ENCODE results near the gene ERGIC1.
"Not testable (repeated sequence)": the region's sequence is repeated elsewhere in the genome, so short reads cannot be mapped to it uniquely, and the experiment has no call there.

Gene ERGIC1

GRCh38 chr5:172878933-172879752, 45.1 kb downstream of the ERGIC1 start:
- DNase-seq (ENCODE audit: low spot score), result no peak

- DNase-seq (ENCODE audit: low spot score), result no peak
These were observed 47.8 kb downstream of the ERGIC1 start for GRCh38 chr5:172881691-172882370.

DNA sequence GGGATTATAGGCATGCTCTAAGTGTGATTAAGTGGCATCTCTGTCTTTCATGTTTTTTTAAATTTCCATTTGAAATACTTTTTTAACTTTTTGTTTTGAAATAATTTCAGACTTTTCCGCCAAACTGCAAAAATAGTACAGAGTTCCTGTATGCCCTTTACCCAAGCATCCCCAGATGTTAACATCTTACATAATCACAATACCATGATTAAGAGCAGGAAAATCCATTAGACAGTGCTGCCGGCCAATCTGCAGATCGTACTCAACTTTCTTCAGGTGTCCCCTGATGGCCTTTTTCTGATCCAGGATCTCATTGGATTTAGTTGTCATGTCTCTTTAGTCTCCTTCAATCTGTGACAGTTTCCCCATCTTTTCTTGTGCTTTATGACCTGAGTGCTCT, 49.0 kb downstream of the ERGIC1 start:
- no peak for DNase-seq (ENCODE audit: low spot score)

DNA sequence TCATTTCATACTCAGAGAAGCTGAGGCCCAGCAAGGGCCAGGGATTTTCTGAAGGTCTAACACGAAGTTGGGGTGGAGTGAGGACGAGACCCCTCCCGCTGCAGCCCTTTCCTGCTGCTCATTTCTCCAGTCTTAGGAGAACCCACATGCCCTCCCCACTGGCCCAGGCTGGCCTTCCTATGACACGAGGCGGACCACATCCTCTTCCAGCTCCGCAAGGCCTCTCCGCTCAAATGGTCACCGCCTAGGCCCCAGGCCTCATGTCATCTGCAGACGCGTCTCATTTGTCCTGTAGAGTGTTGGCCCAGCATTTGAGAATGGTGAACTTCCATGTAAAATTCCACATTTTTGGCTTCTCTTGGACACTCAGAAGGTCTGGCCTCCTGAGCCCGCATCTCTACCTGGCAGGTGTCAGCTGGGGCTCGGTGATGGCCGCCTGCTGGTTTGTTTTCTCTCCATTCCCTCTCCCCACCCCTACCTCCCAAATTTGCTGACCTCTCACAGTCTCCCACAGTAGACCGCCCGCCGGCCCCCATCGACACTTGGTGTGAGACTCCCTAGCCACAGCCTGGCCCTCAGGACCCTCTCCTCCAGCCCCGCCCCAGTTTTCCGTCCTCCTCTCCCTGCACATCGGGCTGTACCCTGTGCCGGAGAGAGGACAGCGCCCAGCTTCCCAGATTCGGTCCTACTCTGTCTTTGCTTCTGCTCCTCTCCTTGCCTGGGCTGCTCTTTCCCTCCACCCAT, 51.7 kb downstream of the ERGIC1 start:
- DNase-seq (ENCODE audit: low spot score), result no peak

DNA sequence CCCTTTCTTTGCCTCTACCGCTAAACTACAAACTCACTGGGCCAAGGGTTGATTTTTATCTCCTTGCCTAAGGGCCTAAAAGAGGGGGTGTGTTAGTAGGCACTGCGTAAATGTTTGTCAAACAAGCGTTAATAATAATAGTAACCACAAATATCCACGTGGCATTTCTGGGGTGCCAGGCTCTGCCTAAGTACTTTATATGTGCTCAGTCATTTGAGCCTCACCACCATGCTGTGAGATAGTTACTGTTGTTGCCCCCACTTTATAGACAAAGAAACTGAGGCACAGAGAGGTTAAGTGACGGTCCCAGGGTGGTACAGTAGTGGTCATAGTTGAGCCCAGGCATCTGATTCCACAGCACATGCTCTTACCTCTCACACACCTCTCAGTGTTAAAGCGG, 52.4 kb downstream of the ERGIC1 start:
- no peak for DNase-seq (ENCODE audit: low spot score)

- DNase-seq (ENCODE audit: low spot score), result no peak
These were observed 53.0 kb downstream of the ERGIC1 start for GRCh38 chr5:172886974-172887501.

GRCh38 chr5:172887692-172888091, 53.6 kb downstream of the ERGIC1 start:
- no peak for DNase-seq (ENCODE audit: low spot score)

- no peak for DNase-seq (ENCODE audit: low spot score)
These were observed 56.6 kb downstream of the ERGIC1 start for GRCh38 chr5:172890659-172891058.

DNA sequence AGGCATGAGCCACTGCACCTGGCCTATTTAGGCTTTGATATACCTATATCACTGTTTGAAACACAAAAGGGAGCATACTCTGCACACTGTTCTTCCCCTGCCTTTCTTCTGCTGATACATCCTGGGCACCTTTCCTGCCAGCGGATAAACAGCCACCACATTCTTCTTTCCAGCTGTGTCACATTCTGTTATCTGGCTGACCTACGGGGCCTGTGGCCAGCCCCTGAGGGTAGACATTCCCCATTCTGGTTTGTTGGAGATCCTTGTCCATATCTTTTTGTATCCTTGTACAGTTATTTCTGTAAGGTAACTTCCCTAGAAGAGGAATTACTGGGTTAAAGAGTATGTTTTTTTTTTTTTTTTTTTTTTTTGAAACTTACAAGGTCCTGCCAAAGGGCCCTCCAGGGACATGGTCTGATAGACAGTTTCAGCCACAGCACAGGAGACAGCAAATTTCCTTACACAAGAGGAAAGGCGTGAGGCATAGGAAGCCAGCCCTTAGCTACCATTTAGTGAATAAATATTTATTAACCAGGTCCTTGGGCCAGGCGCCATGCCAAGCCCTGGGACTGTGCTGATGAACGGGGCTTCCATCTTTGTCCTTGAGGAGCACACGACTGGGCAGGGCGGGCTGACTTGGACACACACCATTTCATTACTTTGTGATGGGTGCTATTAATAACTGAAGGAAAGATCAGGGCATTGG, 57.8 kb downstream of the ERGIC1 start:
- DNase-seq (ENCODE audit: low spot score), result no peak

- no peak for DNase-seq (ENCODE audit: low spot score)
These were observed 58.7 kb downstream of the ERGIC1 start for GRCh38 chr5:172892713-172893112.

- DNase-seq (ENCODE audit: low spot score), result no peak
These were observed 60.8 kb downstream of the ERGIC1 start for GRCh38 chr5:172894767-172895388.

DNA sequence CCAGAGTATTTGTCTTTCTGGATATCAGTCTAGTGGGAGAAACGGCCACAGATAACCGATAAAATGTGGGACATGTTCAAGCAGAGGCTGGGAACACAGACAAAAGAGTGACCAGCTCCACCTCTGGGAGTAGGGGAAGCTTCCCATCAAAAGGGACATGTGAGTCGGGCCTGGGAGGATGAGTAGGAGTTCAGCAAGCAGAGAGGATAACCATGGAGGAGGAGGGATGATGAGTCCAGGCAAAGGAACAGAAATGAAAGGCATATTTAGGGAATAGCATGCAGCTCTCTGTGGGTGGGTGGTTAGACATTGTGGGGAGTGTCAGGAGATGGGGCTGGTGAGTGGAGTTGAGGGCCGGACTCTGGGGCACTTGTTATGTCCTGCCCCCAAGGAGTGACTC, 61.5 kb downstream of the ERGIC1 start:
- no peak for DNase-seq (ENCODE audit: low spot score)

GRCh38 chr5:172896465-172896864, 62.4 kb downstream of the ERGIC1 start:
- no peak for DNase-seq (ENCODE audit: low spot score)

DNA sequence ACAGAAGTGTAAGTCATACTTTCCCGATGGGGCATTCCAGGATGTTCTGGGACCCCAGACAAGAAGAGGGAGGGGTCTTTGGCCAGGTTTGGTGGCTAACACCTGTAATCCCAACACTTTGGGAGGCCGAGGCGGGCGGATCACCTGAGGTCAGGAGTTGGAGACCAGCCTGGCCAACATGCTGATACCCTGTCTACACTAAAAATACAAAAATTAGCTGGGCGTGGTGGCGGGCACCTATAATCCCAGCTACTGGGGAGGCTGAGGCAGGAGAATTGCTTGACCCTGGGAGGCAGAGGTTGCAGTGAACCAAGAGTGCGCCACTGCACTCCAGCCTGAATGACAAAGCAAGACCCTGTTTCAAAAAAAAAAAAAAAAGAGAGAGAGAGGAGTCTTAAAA, 63.0 kb downstream of the ERGIC1 start:
- not testable (repeated sequence) for DNase-seq (ENCODE audit: low spot score)

GRCh38 chr5:172897481-172898217, 63.6 kb downstream of the ERGIC1 start:
- no peak for DNase-seq (ENCODE audit: low spot score)

DNA sequence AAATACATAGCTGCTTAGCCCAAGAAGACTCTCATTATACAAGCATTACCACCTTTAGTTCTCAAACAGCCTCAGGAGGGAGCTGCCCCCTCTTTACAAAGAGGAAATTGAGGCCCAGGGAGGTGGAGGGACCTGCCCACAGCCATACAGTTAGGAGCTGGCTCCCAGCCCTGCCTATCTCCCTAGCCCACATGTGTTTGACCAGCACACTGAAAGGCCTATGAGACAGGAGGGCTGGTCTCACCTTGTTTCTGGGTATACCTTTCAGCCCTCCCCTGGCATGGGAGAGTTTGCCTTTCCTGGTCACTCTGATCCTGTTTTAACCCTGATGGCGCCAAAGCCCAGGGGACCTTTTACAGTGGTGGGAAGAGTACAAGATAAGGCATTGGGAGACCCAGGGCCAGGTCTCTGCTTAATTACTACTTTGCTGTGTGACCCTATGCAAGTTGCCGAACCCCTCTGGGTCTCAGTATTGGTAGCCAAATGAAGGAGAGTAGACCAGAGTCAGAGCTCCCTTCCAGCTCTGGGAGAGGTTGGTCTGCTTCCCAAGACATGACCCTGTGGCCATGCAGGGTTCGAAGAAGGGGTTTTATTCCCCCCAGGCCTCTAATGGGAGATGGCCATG, 64.3 kb downstream of the ERGIC1 start:
- DNase-seq (ENCODE audit: low spot score), result no peak

DNA sequence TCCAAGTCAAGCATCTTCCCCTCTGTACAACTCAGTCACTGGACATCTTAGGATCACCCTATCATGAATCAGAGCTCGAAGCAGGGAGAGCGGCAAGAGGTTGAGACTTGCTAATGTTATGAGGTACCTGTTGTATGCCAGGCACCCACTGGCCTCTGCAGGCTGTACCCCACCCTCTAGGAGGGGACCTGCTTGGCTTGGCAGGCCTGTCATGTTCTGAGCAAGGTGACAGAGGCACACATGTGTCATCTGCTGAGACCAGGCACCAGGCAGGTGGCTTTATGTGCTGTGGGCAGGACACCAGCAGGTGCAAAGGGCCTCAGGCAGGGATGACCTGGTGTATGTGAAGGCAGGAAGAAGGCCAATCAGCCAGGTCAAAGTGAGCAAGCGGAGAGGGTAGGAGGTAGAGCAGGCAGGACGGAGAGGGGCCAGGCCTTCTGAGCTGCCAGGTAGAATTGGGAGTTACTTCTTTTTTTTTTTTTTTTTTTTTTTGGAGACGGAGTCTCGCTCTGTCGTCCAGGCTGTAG, 64.9 kb downstream of the ERGIC1 start:
- DNase-seq (ENCODE audit: low spot score), result no peak

DNA sequence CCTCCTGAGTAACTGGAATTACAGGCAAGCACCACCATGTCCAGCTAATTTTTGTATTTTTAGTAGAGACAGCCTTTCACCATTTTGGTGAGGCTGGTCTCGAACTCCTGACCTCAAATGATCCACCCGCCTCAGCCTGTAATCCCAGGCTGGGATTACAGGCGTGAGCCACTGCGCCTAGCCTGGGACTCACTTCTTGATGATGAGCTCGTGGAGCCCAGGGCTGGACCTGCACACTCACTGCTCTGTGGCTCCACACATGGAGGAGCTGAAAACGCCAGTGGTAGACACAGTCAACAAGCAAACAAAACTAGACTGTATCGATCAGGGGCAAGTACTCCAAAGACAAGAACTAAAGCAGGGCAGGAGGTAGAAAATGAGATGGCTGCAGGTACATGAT, 65.4 kb downstream of the ERGIC1 start:
- no peak for DNase-seq (ENCODE audit: low spot score)

- no peak for DNase-seq (ENCODE audit: low spot score)
These were observed 67.1 kb downstream of the ERGIC1 start for GRCh38 chr5:172901012-172901780.

All from SK-N-DZ (cell line).